Ectodermal cell (in vitro differentiated cells): Measurements from ENCODE around the gene MAN2A1.

ENCODE experiments used
- H3K27ac ChIP-seq: 2 replicates; pipeline ENCODE4 v1.7.0; 2013; ENCODE audit warnings: mild to moderate bottlenecking, low read depth, low read length; ENCODE audit not compliant: insufficient read depth, poor library complexity, severe bottlenecking
- H3K27me3 ChIP-seq: 2 replicates; pipeline ENCODE4 v1.7.0; 2013; ENCODE audit warnings: mild to moderate bottlenecking, low read length; ENCODE audit not compliant: insufficient read depth, control insufficient read depth, poor library complexity, severe bottlenecking
- H3K36me3 ChIP-seq: one replicate; pipeline ENCODE4 v1.7.0; 2013; ENCODE audit warnings: low read length; ENCODE audit not compliant: control insufficient read depth, insufficient read depth
- H3K4me1 ChIP-seq: one replicate; pipeline ENCODE4 v1.7.0; 2013; ENCODE audit warnings: low read length; ENCODE audit not compliant: control insufficient read depth, insufficient read depth
- H3K4me3 ChIP-seq: 2 replicates; pipeline ENCODE4 v1.7.0; 2013; ENCODE audit warnings: low read depth, low read length, control low read depth; ENCODE audit not compliant: insufficient read depth
- H3K9me3 ChIP-seq: 2 replicates; pipeline ENCODE4 v1.7.0; 2013; ENCODE audit warnings: mild to moderate bottlenecking, low read length, moderate library complexity; ENCODE audit not compliant: control insufficient read depth
- WGBS, 2 experiments: methylation state at CpG; one replicate each; pipeline ENCODE4 v1.1.7; 2013; ENCODE audit warnings: missing lambda C conversion rate in 2 of 2; 5-methylcytosine and 5-hydroxymethylcytosine counted together

MAN2A1 gene

GRCh38 chr5:109907731-109908130 lies 218.0 kb downstream of the MAN2A1 start:
- Histone ChIP-seq H3K9me3 (no peaks in the 10 kb centered on the region), H3K27ac (no peak overlapping the region), H3K4me3 (no peak overlapping the region), H3K27me3 (no peaks in the 10 kb centered on the region), H3K36me3 (no peaks in the 10 kb centered on the region), H3K4me1 (peaks cover 5% of the 10 kb centered on the region)
- WGBS, 2 experiments = 94 to 98% methylated on average over 2 of the region's 2 CpGs

- Histone ChIP-seq H3K4me3 (no peak overlapping the region), H3K27ac (no peak overlapping the region)
These were observed 218.6 kb downstream of the MAN2A1 start for GRCh38 chr5:109908366-109908765.

GRCh38 chr5:109910874-109911273 lies 221.1 kb downstream of the MAN2A1 start:
- Histone ChIP-seq H3K36me3 (no peaks in the 10 kb centered on the region), H3K4me1 (no peaks in the 10 kb centered on the region), H3K4me3 (no peak overlapping the region), H3K9me3 (no peaks in the 10 kb centered on the region), H3K27ac (no peak overlapping the region), H3K27me3 (no peaks in the 10 kb centered on the region)
- WGBS, 2 experiments = 60 to 71% methylated on average over 4 to 5 of the region's 5 CpGs

More at GRCh38 chr5:109908366-109908765, 218.6 kb downstream of the MAN2A1 start:
- Histone ChIP-seq H3K27me3 (no peaks in the 10 kb centered on the region), H3K9me3 (no peaks in the 10 kb centered on the region), H3K36me3 (no peaks in the 10 kb centered on the region), H3K4me1 (peaks cover 5% of the 10 kb centered on the region)
- 90 to 92% methylated on average over 3 of the region's 3 CpGs for WGBS, 2 experiments

- Histone ChIP-seq H3K27ac (no peak overlapping the region), H3K4me3 (no peak overlapping the region), H3K36me3 (no peaks in the 10 kb centered on the region), H3K27me3 (no peaks in the 10 kb centered on the region), H3K9me3 (no peaks in the 10 kb centered on the region), H3K4me1 (no peaks in the 10 kb centered on the region)
- WGBS, 2 experiments = 92 to 96% methylated on average over 2 to 3 of the region's 3 CpGs
These were observed 222.0 kb downstream of the MAN2A1 start for GRCh38 chr5:109911731-109912130.

GRCh38 chr5:109914906-109915305 lies 225.2 kb downstream of the MAN2A1 start:
- 95% methylated on average over 2 of the region's 2 CpGs for WGBS, 2 experiments
- Histone ChIP-seq H3K9me3 (no peaks in the 10 kb centered on the region), H3K27ac (no peak overlapping the region), H3K36me3 (no peaks in the 10 kb centered on the region), H3K4me3 (no peak overlapping the region), H3K27me3 (no peaks in the 10 kb centered on the region), H3K4me1 (no peaks in the 10 kb centered on the region)

GRCh38 chr5:109916481-109917153 lies 226.9 kb downstream of the MAN2A1 start:
- Histone ChIP-seq H3K36me3 (no peaks in the 10 kb centered on the region), H3K4me3 (no peak overlapping the region), H3K27ac (no peak overlapping the region), H3K27me3 (no peaks in the 10 kb centered on the region), H3K4me1 (no peaks in the 10 kb centered on the region), H3K9me3 (no peaks in the 10 kb centered on the region)
- WGBS, 2 experiments = 91 to 95% methylated on average over 4 of the region's 4 CpGs
